ENCODE results near the gene NELFE. TPM values are rescaled to one million over a fixed set of nuclear protein-coding genes. Genes with fewer than 3 reads are reported as not detected.

NELFE gene
- total RNA-seq, 2 donors from 2014 or later: 40.0 to 81.7 TPM

DNA sequence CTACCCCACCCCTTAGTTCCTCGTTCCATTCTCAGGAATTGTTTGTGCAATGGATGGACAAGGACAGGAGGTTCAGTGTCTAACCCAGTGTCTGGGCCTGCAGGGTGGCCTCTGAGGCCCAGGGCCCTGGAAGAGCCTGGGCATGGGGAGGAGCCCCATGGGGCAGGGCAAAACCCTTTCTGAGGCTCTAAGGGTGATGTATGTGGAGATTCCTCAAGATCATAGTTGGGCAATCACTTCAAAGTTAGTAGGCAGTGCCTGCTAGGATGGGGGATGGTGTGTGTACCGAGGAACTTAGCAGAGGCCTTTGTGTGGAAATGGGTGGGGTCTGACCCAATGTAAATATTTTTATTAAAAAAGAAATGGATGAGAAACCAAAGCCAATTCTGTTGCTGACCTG, 38.0 kb downstream of the NELFE start:
- TF ChIP-seq CTCF (IDR thresholded peaks at IDR 0.05): no peak
- Histone ChIP-seq H3K4me3 (no peak overlapping the region), H3K27ac (no peak overlapping the region), H3K36me3 (no peaks in the 10 kb centered on the region), H3K9me3 (no peaks in the 10 kb centered on the region), H3K4me1 (no peaks in the 10 kb centered on the region), H3K27me3 (no peaks in the 10 kb centered on the region)
- no peak for DNase-seq (ENCODE audit: low spot score)

- H3K4me3 ChIP-seq: no peak overlapping the region
- no peaks in the 10 kb centered on the region for H3K9me3 ChIP-seq
- no peaks in the 10 kb centered on the region for H3K36me3 ChIP-seq
- no peaks in the 10 kb centered on the region for H3K27me3 ChIP-seq
- H3K27ac ChIP-seq: no peak overlapping the region
- no peak for DNase-seq (ENCODE audit: low spot score)
- no peak for TF ChIP-seq CTCF (IDR thresholded peaks at IDR 0.05)
- H3K4me1 ChIP-seq: no peaks in the 10 kb centered on the region
Measured at GRCh38 chr6:31919624-31920303, 39.0 kb downstream of the NELFE start.

DNA sequence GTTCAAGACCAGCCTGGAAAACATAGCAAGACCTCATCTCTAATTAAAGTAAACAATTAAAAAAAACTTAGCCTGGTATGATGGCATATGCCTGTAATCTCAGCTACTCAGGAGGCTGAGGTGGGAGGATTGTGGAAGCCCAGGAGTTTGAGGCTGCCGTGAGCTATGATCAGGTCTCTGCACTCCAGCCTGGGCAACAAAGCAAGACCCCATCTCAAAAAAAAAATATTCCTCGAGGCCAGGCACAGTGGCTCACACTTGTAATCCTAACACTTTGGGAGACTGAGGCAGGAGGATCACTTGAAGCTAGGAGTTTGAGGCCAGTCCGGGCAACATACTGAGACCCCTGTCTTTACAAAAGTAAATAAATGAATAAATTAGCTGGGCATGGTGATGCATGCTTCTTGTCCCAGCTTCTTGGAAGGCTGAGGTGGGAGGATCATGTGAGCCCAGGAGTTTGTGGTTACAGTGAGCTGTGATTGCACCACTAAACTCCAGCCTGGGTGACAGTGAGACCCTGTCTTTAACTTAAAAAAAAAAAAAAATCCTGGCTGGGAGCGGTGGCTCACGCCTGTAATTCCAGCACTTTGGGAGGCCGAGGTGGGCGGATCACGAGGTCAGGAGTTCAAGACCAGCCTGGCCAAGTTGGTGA, 40.6 kb downstream of the NELFE start:
- Histone ChIP-seq H3K36me3 (no peaks in the 10 kb centered on the region), H3K27ac (no peak overlapping the region), H3K27me3 (no peaks in the 10 kb centered on the region), H3K4me1 (no peaks in the 10 kb centered on the region), H3K9me3 (no peaks in the 10 kb centered on the region), H3K4me3 (no peak overlapping the region)
- no peak for TF ChIP-seq CTCF (IDR thresholded peaks at IDR 0.05)
- no peak for DNase-seq (ENCODE audit: low spot score)

- Histone ChIP-seq H3K4me1 (no peaks in the 10 kb centered on the region), H3K9me3 (no peaks in the 10 kb centered on the region), H3K27me3 (no peaks in the 10 kb centered on the region), H3K27ac (no peak overlapping the region), H3K36me3 (no peaks in the 10 kb centered on the region), H3K4me3 (no peak overlapping the region)
- no peak for DNase-seq (ENCODE audit: low spot score)
- no peak for TF ChIP-seq CTCF (IDR thresholded peaks at IDR 0.05)
Measured at GRCh38 chr6:31915756-31916155, 43.0 kb downstream of the NELFE start.

DNA sequence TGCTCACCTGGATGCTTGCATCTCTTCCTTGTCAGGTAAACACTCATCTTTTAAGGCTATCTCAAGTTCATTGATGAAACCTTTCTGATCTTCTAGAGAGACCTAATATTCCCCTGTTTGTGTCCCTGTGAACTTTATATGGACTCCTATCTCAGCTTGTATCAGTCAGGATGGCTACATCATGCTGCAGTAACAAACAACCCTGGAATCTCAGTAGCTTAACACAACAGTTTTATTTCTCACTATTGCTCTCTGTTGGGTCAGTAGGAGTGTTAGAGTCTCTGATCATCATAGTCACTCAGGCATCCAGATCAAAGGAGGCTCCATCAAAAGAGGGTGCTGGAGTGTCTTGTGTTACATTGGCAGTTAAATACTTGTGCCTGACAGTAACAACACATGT, 43.4 kb downstream of the NELFE start:
- Histone ChIP-seq H3K36me3 (no peaks in the 10 kb centered on the region), H3K27me3 (no peaks in the 10 kb centered on the region), H3K27ac (no peak overlapping the region), H3K4me3 (no peak overlapping the region), H3K9me3 (no peaks in the 10 kb centered on the region), H3K4me1 (no peaks in the 10 kb centered on the region)
- DNase-seq (ENCODE audit: low spot score): no peak
- TF ChIP-seq CTCF (IDR thresholded peaks at IDR 0.05): no peak

All from right atrium auricular region (tissue), 2 donors.